ENCODE data around the gene TOMM20L. TPM values are rescaled to one million over a fixed set of nuclear protein-coding genes. Genes with fewer than 3 reads are reported as not detected.

Gene TOMM20L
- total RNA-seq, 1 donor from 2014 or later, result 0.55 TPM

- Mint-ChIP-seq H3K4me3 (ENCODE audit: low read depth) (peak overlapping the region; percentile 92), H3K36me3 (ENCODE audit: insufficient read depth) (no peaks in the 10 kb centered on the region), H3K9me3 (ENCODE audit: low read depth) (no peaks in the 10 kb centered on the region), H3K27me3 (no peaks in the 10 kb centered on the region), H3K27ac (peak overlapping the region; percentile 98), H3K4me1 (ENCODE audit: low read depth) (peaks cover 15% of the 10 kb centered on the region)
- peak; percentile 31 for DNase-seq (ENCODE audit: low spot score, unreplicated experiment)
- no peak for TF ChIP-seq CTCF (IDR thresholded peaks at IDR 0.05; ENCODE audit: unreplicated experiment)
Observed at GRCh38 chr14:58426670-58427280, 31.0 kb downstream of the TOMM20L start.

GRCh38 chr14:58427281-58428117 lies 31.8 kb downstream of the TOMM20L start, which contains the start of the genes KIAA0586 and TIMM9:
Gene KIAA0586, plus strand, starts transcription at chr14:58427719. Its CDS starts 546 bp downstream, at chr14:58428265.
Gene TIMM9, minus strand, starts transcription at chr14:58427531. Its CDS starts 15,586 bp downstream, at chr14:58411945.
- Mint-ChIP-seq H3K4me1 (ENCODE audit: low read depth) (peaks cover 15% of the 10 kb centered on the region), H3K9me3 (ENCODE audit: low read depth) (no peaks in the 10 kb centered on the region), H3K36me3 (ENCODE audit: insufficient read depth) (no peaks in the 10 kb centered on the region), H3K4me3 (ENCODE audit: low read depth) (peak within 1 kb of the TSS; percentile 92), H3K27ac (peak within 1 kb of the TSS; percentile 98), H3K27me3 (no peaks in the 10 kb centered on the region)
- no peak for TF ChIP-seq CTCF (IDR thresholded peaks at IDR 0.05; ENCODE audit: unreplicated experiment)
- DNase-seq (ENCODE audit: low spot score, unreplicated experiment), result peak; percentile 80

- H3K27me3 Mint-ChIP-seq, result no peaks in the 10 kb centered on the region
- no peak for TF ChIP-seq CTCF (IDR thresholded peaks at IDR 0.05; ENCODE audit: unreplicated experiment)
- peak overlapping the region; percentile 92 for H3K4me3 Mint-ChIP-seq (ENCODE audit: low read depth)
- H3K4me1 Mint-ChIP-seq (ENCODE audit: low read depth), result peaks cover 15% of the 10 kb centered on the region
- no peaks in the 10 kb centered on the region for H3K36me3 Mint-ChIP-seq (ENCODE audit: insufficient read depth)
- peak overlapping the region; percentile 98 for H3K27ac Mint-ChIP-seq
- no peaks in the 10 kb centered on the region for H3K9me3 Mint-ChIP-seq (ENCODE audit: low read depth)
- DNase-seq (ENCODE audit: low spot score, unreplicated experiment), result no peak
Observed at GRCh38 chr14:58428118-58428683, 32.5 kb downstream of the TOMM20L start.

GRCh38 chr14:58430156-58430555 lies 34.4 kb downstream of the TOMM20L start:
- H3K4me3 Mint-ChIP-seq (ENCODE audit: low read depth), result no peak overlapping the region
- no peaks in the 10 kb centered on the region for H3K9me3 Mint-ChIP-seq (ENCODE audit: low read depth)
- peaks cover 15% of the 10 kb centered on the region for H3K4me1 Mint-ChIP-seq (ENCODE audit: low read depth)

More at GRCh38 chr14:58430156-58430555, 34.4 kb downstream of the TOMM20L start:
- TF ChIP-seq CTCF (IDR thresholded peaks at IDR 0.05; ENCODE audit: unreplicated experiment), result no peak
- Mint-ChIP-seq H3K27ac (no peak overlapping the region), H3K27me3 (no peaks in the 10 kb centered on the region), H3K36me3 (ENCODE audit: insufficient read depth) (no peaks in the 10 kb centered on the region)
- DNase-seq (ENCODE audit: low spot score, unreplicated experiment), result no peak

Data from progenitor cell of endocrine pancreas (in vitro differentiated cells).